HG03066 (cell line): Measurements from ENCODE around the gene CCL27.

ENCODE experiments used
- ATAC-seq: cut with Tn5 transposase; IDR thresholded peaks from one replicate; pipeline ENCODE4 v1.9.1; 2021; ENCODE audit warnings: low read depth; ENCODE audit not compliant: unreplicated experiment

CCL27 gene

DNA sequence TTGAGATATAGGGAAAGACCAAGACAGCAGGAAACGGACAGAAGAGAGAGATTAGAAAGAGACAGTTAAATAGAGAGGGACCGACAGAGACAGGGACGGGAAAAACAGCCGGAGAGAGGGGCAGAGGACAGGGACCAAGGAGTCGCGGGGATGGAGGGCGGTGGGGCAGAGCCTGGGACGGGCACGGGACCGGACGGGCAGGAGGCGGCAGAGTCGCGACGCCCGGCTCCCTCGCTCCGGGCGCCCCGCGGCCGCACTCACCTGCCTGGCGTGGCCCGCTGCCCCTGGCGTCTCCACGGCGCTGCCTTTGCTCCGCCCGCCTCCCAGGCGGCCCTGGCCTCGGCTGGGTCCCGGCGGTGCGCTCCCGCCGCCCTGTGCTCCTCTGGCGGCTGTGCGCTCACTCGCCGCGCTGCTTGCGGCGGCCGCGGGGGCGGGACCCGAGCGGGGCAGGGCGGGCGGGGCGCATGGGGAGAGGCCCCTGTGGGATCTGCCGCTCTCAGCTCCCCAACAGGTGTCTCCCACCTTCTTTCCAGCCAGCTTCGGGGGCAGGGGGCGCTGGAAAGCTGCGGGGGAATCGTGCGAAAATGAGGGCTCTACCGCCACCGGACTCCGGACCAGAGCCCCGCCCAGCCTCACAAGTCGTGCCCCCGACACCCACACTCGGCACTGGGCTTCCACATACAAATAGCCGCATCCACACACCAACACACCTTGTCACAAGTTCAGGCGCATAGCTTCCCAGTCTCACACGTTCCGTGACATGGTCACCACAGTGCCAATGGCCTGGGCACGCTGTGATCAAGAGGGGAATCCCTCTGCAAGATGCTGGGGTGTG is 33.6 kb downstream of the CCL27 start, which contains the start of gene ARID3C:
Gene ARID3C, minus strand, starts transcription at position 411 of the 835 bp plus-strand sequence. CDS start 1,052 bp downstream, outside the sequence.
- ATAC-seq = no peak

DNA sequence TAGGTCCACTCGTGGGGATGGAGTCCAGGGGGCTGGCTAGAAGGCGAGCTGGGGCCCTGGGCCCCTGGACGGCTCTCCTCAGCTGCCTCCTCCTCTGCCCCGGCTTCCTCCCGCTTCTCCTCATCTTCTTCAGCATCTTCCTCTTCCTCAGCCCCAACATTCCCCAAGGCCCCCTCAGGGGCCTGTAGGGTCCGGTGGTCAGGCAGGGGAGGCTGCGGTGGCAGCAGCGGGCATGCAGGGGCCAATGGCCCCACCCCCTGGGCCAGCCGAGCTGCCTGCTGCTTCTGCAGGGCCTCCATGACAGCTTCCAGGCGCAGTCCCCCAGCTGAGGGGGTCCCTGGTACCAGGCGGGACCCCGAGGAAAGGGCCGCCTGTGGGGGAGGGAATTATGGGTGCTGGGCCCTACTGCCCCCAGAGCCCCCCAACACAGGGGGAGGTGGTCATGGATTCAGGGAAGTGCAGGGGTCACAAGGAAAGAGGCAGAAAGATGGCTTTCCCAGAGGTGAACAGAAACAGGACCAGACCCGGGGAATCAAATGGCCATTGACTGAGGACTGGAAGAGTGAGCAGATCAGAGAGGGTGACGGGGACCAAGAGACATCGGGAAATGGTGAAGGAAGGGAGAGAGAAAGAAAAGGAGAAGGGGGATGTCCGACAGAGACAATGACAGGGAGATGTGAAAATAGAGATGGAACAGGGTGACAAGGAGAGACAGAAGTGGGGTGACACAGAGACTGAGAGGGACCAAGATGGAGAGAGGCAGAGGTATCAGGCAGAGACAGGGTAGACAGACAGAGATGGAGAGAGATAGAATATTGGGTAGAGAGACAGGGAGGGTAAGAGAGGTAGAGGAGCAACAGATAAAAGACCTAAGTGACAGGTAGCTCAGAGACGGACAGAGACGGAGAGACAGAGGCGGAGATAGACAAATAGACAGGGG is 34.5 kb downstream of the CCL27 start:
- no peak for ATAC-seq

DNA sequence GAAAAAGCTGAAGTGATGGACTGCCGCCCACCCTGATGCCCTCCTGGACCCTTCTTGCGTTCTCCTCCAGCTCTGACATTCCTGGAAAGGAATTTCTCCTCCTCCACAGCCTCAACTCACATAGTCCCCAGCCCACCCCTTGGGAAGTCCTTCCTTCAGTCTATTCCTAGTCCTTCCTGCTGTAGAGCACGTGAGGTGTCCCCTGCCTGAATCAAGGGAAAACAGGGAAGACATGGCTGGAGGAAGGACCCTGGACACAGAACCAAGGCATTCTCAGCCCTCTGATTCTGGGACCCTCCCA is 37.3 kb downstream of the CCL27 start:
- ATAC-seq = no peak

DNA sequence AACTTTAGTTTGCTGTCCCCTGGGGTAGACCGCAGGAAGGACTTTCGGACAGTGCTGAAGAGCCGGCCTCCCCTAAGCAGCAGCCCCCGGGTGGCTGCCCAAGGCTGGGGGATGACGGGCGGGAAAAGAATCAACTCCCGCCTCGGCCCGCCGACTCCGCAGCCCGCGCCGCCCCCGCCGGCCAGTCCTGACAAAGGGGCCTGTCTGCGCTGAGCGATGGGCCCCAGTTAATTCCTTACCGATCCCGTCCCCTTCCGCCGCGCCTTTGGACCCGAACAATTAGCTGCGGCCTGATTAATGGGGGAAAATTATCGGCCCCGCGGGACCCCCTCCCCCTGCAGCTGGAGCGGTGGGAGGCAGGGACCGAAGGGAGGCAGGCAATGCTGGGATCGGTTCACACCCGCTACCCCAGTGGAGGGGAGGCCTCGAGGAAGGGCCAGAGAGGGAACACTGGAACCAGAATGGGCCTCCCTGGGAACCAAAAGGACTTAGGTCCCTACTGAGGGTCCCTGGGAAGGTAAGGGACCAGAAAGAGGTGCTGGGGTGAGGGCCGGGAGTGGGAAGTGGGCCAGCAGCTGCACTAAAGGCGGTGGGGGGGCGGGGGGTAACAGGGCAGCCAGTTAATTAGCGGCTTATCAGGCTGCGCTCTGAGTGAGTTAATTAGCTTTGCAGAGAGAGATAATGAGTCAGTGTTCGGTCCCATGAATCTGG is 37.8 kb downstream of the CCL27 start:
- ATAC-seq = no peak

DNA sequence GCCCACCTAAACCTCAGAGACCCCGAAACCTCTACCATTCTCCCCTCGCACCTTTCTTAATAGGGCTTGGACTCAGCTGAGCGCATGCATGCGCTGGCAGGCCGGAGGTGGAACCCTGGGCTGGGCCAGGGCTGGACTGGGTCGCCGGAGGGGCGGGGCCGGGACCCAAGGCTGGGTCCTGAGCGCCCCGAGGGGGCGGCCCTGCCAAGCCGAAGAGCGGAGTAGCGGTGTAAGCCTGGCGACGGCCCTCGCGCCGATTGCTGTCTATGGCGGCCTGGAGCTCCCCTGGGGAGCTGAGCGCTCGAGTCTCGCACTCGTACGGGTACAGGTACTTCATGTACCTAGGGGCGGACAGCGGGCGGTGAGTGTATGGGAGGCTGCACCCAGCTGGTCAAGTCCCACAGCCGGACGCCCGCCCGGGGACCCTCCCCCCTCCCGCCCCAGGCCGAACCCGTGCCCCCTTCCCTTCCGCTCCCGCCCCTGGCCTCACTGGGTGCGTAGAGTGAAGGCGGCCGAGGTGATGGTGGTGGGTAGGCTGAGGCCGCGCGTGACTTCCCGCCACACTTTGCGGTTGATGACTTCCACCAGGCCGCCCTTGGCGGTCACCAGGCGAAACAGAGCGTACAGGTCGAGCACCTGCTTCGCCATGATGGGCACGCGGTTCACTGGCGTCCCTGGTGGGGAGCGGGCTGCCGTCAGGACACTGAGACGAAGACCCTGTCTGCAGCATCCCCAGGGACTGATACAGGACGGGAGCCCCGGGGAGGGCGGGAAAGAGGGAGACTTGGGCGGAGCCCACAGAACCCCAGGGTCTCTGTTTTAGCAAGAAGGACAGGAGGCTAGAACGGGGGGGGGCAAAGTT is 38.9 kb downstream of the CCL27 start:
- no peak for ATAC-seq

DNA sequence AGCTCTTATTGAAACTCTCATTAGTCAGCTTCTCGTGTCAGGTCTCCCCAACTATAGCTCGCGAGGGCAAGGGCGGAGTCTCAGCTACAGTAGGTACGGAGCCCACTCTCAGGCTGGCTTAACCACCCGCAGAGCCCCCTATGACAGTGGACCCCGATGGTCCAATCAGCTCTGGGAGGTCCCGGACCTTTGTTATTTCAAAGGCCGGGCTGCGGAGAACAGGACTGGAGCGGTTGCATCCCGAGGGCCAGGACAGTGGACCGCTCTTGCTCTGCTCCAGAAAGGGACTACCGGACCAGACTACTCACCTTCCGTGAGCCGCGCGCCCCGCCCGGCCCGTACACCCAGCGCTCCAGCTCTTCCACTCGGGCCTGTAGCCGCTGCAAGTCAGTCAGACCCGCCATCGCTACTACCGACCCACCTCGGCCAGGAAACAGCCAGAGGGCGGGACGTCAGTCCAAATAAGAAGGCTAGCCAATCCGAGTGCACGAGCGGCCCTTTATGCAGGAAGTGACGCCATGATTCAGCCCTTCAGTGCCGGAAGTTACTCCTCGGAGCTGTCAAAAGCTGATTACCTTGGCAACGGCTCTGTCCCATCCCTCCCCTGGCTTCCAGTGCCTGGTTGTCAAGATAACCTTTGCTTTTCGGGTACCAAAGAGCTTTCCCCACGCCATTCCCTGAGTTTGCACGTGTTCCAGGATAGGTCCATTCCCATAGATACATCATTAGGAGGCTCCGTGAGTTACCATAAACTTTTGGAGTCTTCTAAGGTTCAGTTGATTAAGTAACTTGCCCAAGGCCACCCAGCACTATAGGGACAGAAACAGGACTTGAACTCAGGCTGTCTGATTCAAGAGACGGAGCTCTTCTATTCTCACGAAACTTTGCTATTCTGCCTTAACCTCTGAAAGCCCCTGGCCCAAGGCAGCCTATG is 42.1 kb downstream of the CCL27 start, which contains the start of gene DCTN3:
Gene DCTN3, minus strand, starts transcription at position 435 of the 934 bp plus-strand sequence. Its CDS starts 31 bp downstream, at position 404.
- peak; percentile 100 for ATAC-seq

DNA sequence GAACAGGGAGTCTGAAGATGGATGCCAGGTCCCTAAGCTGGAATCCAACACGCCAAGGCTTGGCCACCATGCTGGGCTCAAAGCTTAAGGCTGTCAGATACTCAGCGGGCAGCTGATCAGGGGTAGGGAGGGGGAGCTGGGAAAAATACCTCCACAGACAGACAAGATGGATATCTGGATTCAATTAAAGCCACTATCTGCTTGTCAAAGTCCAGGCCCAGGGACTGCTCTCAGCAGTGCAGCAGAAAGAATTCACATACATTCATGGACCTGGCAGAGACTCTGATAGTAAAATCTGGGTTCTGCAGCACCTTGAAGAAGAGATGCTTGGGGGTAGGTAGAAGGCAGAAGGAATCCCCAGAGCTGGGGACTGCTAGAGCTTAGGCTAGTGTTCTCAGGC is 47.3 kb downstream of the CCL27 start:
- ATAC-seq = no peak

DNA sequence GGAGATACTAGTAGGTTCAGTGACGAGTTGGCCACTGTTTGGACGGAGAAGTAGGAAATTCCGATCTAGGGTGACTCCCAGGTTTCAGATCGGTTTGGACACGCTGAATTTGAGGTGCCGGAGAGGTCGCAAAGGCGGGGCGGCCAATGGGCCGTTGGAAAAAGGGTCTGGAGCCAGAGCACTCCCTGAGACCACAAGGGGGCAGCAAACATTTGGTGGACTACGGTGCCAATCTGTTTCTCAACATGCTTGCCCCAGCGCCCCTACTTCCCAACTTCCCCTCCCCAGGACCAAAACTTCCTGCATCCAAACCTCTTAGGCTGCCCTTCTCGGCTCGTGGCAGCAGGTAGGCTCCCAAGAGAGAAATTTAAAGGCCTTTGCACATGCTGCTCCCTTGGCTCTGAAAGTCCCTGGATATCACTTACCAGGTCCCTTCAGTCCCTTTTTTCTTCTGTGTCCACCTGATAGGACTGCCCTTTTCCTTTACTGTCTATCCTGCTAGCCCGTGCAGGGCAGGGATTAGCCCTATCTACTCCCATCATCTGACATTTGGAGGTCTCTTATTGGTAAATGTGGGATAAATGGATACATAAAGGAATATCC is 49.6 kb downstream of the CCL27 start:
- ATAC-seq = peak; percentile 51
